NCI-H524 treated with DMSO at 0.1 percent for 48 hours (cell line): ENCODE results near the gene EDIL3.

ENCODE experiments used
- DNase-seq: peaks from one replicate; lab custom pipeline; 2025; lab: John Stamatoyannopoulos, UW

EDIL3 gene

DNA sequence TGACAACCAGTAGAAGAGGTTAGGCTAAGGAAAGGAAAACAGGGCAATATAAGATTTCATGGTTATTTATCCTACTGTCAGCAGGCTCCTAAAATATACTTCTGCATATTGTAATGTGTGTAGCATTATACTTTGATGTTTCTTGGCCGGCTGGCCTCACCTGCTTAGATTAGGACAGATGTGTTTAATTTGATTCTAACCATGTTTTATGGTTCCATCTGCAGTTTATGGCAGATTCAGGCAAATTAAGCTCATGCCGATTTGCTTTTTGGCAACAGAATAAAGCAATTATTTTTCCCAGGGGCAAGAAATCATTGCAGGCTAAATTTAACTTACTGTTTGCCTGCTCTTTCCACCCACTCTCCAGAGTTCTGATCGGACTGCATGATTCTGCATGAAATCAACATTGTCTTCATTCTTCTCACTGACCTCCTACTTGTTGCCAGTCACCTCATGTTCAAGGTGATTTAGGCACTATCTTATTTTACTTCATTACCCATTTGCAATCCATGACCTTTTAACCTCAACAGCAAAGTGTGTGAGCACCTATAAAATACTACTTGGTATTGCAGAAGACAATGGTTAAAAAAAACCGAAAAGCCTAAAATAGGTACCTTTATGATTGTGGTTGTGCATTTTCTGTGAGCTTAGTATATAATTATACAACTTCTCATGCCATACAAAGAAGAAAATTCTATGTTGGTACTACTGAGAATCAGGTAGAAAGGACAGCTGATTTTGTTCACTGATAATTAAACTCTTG is 125.2 kb downstream of the EDIL3 start:
- no peak for DNase-seq

DNA sequence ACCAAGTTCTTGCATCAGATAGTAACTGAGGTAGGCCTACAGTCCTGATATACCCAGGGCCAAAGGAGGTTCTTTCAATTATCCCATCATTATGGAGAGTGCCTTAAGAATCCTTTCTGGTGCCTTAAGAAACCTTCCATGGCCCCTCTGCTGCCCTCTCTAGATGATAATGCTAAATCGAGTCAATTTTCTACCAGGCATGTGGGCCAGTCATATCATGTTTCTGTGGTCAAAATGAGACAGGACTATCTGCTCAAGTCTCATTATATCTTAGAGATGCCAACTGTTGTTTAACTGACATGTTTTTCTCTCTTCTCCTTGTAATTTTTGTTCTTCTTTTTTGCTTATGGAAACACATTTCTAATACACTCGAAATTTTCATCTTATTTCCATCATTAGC is 127.6 kb downstream of the EDIL3 start:
- no peak for DNase-seq

DNA sequence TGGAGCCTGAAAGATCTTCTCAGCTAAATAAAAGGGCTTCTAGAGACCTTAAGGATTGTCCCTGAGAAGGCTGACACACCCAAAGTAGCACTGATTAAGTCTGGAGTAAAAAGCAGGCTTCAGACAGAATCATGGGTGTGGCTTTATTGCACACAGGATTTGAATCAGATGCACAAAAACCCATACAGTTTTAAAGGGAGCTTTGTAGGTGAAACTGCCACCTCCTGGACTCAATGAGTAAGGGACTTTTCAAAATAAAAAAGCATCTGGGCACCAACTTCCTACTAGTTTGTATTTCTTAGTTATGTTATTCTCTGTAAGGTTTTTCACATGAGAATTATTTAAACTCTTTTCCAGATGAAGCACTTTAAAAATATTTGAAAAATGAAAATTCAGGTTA is 129.4 kb downstream of the EDIL3 start:
- DNase-seq = no peak

DNA sequence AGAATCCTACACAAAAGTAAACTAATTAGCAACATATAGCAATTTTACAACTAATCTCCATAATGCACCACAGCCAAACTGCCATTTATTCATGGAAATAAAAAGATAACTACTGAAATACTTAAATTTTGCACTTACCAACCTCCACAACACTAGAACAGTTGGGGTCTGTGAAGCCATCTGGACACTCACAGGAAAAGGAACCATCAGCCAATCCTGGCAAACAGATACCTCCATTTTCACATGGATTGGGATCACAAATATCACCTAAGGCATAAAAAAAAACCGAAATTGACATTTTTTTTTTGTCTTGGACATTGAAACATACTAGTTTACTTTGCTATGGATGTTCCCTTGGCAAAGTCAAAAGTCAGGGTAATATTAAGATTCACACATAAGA is 130.7 kb downstream of the EDIL3 start:
- no peak for DNase-seq

DNA sequence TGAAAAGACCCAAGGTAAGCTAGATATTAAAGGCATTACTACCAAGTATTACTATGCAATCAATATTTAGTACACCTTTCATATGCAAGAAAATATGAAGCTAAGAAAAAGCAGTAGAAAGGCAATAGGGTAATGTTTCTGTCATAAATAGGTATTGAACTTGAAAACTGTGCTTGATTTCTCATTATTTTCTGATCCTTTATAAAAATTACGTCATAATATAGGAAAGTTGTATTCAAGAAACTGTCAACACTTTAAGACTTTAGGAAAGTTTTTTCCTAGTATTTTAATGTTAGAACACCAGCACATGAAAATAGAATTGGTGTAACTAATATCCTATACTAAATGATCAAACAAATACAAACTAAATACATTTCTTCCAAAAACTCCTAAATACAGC is 133.2 kb downstream of the EDIL3 start:
- DNase-seq = no peak

DNA sequence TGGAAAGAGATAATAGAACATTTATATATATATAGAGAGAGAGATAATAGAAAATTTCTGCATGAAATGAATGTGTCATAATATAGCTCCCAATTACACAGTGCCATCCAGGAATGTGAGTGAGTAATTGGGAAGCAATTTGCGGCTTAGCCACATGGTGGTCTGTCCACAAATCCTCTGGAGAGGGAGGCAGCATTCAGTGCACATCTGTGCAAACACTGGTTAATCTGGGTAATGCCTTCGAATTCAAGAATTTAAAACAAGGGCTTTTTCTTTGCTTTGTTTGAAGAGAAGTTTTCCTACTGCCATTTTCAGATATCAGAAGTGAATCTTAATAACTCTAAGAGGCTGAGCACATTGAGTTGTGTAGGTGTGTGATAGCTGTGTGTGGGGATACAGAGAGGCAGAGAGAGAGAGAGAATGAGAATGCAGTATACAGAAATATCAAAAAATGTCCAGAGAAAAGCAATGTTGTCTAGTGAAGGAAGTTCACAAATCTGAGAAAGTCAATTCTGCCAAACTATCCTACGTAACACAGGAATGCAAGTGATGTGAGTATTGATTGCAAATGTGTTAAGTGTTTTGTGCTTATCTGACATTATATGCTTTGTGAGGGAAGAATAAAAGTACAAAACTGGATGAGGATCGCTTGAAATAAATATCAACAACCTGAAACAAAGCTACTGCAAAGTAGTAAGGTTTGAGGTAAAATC is 134.6 kb downstream of the EDIL3 start:
- DNase-seq = peak; percentile 62

DNA sequence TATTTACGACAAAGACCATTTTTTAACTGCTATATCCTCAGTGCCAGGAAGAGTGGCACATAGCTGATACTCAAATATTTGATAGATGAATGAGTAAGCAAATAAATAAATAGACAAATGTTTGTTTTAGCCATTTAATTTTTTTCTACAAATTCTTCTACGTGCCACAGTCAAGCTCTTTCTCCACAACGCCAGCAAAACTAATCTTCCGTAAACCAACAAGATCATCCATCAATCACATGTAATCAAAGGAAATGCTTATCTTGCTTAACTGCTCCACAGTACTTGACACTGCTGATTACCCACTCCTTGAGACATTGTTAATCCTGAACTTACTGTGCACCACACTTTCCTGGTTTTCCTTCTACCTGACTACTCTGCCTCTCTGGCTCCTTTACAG is 136.7 kb downstream of the EDIL3 start:
- DNase-seq = peak; percentile 48

DNA sequence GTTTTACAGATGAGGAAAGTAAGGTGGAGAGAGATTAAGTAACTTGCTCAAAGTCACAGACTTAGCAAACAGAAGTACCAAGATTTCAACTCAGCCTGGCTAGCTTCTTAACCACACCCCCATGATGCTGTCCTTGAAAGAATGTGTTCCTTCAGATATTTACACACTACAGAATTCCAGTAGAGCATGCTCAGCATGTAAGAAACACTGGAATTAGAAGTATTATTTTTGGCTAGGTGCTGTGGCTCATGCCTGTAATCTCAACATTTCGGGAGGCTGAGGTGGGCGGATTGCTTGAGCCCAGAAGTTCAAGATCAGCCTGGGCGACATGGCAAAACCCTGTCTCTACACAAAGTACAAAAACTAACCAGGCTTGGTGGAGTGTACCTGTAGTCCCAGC is 142.4 kb downstream of the EDIL3 start:
- DNase-seq = no peak

DNA sequence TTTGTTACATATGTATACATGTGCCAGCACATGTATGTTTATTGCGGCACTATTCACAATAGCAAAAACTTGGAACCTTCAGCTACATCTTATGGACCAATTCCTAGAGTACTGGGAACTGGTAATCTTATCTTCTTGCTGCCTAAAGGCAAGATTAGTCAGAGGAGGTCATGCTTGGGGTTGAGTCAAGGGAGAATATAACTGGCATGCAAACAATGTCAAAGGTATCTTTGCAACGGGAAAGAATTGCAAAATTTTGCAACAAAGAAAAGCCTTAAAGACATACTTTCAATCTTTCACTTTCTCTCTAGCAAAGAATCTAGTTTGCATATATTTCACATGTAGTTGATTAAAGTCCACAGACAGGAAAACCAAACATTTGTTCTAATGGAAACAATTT is 145.2 kb downstream of the EDIL3 start:
- no peak for DNase-seq

DNA sequence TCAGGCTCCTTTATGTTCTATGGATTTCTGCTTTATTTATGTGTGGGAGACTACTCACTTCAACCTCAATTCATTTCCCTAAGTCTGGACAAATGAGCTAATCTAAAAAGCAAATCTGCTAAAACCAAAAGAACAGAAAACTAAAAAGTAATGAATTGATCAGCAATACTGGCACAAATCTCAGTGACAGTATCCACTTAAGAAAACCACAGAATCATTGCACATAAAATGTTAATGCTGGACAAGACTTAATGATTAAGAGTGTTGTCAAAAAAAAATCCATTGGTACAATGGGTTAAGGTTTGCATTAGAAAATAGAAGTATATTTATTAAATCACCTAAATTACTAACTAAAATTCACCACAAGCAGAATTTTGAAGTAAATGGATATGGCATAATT is 147.6 kb downstream of the EDIL3 start:
- DNase-seq = no peak

DNA sequence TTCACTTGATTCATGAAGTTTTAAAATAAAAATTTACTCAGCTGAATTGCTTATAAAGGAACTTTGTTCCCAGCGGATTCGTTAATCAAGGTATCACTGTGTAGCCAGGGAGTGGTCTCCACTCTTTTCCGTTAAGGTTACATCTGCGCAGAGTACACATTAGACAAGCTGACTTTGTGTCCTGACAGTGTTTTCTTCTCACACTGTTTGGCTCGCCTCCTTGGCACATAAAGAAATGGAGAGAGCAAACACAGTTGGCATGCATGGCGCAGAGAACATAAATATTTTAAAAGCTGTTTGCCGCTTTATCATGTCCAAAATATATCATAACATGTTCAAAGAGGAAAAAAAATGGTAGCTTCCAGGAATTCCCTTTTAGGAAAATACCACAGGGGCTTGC is 153.2 kb downstream of the EDIL3 start:
- DNase-seq = no peak

DNA sequence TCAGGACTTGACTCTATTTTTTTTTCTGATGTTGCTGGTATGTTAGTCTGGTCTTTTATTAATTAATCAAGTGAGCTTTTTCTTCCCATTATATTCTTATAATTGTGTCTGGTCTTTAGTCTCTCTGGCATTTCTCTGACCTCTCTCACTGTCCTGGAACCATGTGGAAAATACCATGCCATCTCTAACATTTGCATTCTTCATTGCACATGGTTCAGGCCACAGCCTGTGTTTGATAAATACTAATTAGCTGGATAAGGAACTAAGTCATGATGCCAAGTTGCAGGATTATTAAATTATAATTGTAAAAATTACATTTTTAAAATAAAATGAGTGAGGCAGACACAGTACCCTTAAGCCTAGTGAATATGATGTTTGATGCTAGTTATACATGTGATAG is 155.6 kb downstream of the EDIL3 start:
- no peak for DNase-seq

DNA sequence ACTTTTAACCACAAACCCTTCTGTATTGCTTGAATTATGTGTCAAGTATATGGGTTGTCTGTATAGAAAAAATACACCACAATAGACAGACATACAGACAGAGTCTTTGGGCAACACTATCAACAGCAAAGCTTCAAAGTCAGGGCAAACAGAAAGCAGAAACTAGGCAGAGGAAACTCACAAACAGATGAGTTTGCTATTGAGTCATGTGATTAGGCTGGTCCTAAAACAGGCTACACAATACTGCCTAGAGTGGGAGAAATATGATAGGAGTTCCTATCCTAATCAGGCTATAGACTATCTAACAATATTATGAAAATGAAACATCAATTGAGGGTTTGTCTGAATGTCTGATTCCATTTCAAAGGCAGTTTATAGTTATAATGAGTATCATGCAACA is 156.4 kb downstream of the EDIL3 start:
- DNase-seq = no peak

DNA sequence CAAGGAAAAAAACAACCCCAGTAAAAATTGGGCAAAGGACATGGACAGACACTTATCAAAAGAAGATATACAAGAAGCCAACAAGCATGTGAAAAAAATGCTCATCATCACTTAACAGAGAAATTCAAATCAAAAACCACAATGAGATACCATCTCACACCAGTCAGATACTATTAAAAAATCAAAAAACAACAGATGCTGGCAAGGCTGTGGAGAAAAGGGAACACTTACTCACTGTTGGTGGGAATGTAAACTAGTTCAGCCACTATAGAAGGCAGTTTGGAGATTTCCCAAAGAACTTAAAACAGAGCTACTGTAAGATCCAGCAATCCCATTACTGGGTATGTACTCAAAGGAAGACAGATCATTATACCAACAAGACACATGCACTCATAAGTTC is 157.4 kb downstream of the EDIL3 start:
- DNase-seq = no peak

DNA sequence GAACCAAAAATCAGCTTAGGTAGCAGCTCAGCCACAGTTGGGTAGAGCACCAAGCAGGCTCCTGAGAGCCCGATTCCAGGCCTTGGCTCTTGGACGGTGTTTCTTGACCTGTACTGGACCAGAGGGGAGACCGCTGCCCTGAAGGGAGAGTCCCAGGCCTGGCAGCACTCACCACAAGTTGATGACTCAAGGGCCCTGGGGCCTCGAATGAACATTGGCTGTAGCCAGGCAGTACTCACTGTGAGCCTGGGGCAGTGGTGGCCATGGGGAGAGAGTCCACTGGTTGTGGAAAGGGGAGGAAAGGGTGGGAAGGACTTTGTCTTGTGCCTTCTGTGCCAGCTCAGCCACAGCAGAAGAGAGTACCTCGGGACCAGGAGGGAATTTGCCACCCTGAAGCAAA is 166.1 kb downstream of the EDIL3 start:
- no peak for DNase-seq

DNA sequence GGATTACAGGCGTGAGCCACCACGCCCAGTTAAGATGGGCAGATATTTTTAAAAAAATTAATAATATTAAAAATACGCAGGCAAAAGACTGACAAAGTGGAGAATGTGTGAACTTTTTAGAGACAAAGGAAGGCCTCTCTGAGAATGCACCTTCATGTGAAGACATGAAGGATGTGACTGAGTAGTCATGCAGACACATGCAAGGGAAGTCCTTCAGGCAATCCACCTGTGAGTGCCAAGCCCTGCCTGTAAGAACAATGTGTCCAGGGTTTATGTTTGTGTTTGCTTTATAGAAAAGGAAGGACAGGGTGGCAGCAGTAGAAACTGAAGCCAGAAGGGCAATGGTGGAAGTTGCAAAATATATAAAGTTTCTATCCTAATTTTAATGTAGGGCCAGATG is 169.2 kb downstream of the EDIL3 start:
- DNase-seq = no peak

DNA sequence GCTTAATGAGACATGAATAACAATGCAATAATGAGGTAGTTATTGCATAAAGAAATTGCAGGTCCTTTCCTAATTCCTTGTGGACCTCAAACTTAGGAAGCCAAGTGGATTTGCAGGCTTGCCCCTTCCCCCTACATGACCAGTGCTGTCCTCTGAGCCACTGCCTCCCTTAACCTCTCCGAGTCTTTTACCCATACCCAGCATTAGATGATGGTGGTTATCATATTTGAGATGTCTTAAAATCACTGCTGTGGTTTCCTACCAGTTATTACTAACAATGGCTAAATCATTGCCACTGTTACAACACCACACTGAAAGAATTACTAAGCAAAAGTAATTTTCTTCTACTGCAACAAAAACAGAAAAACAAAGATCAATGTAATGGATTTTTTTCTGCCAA is 170.8 kb downstream of the EDIL3 start:
- DNase-seq = no peak

DNA sequence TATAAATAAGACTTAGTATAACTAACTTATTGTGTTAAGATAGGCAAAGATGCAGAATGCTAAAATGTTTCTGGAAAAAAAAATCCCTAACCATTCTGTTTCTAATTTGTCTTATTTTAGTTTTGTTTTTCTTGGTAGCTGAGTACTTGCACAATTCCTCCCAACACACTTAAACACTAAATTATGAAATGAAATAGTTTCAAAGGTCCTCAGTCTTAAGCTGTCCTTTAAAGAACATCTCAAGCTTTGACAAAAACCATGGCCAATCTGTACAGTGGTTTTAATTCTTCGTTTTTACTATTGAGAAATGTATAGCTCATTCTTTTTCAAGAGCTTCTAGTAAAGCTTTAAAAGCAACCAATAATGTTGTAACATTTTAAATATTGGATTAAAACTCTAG is 171.5 kb downstream of the EDIL3 start:
- DNase-seq = no peak

DNA sequence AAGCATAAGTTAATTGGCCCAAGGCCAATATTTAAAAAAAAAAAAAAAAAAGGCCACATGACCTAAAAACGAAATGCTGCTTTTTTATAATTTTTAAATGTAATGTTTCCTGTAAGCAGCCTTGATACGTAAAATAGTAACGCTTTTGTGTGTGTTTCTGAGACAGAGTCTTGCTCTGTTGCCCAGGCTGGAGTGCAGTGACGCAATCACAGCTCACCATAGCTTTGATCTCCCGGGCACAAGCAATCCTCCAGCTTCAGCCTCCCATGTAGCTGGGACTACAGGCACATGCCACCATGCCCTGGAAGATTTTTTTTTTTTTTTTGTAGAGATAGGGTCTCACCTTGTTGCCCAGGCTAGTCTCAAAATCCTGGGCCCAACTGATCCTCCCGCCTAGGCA is 179.9 kb downstream of the EDIL3 start:
- DNase-seq = no peak

DNA sequence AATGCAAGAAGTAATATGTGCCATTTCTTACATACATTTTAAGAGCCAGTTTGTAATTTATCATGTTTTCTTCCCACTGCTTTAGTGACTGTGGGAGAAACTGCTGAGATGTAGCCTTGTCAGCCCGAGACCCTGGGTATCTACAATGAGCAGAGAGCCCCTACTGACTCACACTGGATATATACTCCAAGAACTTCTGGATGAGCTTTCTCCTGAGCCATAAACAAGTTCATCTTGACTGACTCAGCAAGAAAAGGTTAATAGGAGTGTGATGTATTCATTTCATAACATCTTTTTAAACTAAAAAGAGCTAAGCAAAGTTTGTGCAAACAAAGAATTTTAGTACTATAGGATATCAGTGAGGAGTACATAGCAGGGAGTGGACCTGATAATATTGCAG is 182.5 kb downstream of the EDIL3 start:
- DNase-seq = no peak

DNA sequence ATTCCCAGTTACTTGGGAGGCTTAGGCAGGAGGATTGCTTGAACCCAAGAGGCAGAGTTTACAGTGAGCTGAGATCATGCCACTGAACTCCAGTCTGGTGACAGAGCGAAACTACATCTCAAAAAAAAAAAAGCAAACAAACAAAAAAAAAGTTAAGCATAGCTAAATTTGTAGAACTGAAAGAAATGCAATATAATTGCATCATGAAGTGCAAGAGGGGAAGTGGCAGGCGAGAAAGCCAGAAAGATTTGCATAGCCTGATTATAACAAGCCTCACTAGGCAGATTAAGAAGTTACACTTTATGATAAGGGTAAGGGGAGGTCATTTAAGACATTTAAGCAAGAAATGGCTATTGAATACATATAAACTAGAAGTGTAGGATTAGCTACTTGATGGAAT is 187.1 kb downstream of the EDIL3 start:
- no peak for DNase-seq

DNA sequence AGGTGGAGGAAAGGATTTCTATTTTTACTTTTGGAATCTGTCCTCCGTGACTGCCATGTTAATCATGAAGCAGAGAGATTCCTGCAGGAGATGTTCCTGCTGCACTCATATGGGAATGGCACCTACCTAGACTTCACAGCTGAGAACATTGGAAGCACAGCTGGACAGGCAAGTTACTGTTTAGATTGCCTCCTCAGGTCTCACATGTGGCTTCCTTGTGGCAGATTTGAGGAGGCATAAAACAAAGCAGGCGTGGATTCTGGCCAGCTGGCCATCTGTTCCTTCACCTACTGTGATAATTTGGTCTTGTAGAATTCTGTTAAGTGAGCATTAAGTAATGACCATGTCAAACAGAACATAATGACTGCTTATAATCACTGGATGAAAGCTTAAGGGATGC is 193.4 kb downstream of the EDIL3 start:
- DNase-seq = peak; percentile 78

DNA sequence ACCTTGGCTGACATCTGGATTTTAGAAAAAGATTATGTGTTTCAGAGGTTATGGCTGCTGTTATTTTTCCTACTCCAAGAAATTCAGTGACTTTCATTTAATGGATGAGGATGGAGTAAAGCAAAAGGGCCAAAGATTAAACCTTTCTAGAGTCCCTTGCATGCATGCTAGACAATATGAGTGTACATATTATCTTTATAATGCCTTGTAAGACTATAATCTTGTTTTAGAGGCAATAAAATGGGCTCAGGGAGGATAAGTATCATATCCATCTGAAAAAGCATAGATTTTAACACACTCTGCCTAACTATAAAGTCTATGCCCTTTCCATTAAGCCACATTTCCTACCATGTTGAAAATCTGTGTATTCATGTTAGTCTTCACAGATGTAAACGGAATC is 199.8 kb downstream of the EDIL3 start:
- DNase-seq = no peak

DNA sequence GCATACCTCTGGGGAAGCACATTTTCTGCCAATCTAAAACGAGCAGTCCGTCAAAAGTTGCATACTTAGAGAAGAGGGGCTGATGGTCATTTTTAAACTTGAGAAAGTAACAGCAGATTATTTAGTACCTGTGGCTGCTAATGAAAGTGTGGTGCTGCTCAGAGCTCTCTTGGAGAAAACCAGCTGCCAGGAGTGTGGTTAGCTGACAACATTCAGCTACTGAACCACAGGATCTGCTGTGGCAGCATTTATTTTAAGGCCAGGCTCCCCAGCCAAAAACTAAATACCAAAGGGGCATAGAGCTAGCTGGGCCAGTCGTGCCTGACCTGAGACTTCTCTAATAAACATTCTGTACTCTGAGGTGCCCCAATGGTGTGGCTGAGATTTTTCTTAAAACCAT is 203.6 kb downstream of the EDIL3 start:
- DNase-seq = no peak
